ENCODE data around the gene SYT1.

DNA sequence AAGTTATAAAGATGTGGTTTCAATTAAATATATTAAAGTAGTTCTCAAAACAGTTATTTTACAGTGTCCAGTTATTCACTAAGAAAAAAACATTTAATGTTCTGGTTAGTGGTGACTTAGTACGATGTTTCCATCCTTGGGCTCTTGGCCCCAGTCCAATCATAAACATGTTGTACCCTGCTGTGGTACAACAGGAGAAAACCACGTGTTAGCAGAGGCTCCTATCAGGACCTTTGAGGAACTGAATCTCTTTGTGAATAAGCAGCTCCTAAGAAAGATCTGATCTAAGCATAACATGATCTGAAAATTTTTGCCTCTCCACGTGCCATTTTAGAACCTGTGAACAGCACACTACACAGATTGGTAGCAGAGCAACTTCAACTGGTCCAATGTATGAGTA is 234.0 kb downstream of the SYT1 start:
- TF ChIP-seq, protein P1, sequence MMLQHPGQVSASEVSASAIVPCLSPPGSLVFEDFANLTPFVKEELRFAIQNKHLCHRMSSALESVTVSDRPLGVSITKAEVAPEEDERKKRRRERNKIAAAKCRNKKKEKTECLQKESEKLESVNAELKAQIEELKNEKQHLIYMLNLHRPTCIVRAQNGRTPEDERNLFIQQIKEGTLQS (IDR thresholded peaks at IDR 0.05; ENCODE audit: insufficient read depth, low read depth, low read length): no peak
- TF ChIP-seq, protein P2, sequence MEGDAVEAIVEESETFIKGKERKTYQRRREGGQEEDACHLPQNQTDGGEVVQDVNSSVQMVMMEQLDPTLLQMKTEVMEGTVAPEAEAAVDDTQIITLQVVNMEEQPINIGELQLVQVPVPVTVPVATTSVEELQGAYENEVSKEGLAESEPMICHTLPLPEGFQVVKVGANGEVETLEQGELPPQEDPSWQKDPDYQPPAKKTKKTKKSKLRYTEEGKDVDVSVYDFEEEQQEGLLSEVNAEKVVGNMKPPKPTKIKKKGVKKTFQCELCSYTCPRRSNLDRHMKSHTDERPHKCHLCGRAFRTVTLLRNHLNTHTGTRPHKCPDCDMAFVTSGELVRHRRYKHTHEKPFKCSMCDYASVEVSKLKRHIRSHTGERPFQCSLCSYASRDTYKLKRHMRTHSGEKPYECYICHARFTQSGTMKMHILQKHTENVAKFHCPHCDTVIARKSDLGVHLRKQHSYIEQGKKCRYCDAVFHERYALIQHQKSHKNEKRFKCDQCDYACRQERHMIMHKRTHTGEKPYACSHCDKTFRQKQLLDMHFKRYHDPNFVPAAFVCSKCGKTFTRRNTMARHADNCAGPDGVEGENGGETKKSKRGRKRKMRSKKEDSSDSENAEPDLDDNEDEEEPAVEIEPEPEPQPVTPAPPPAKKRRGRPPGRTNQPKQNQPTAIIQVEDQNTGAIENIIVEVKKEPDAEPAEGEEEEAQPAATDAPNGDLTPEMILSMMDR (IDR thresholded peaks at IDR 0.05; ENCODE audit: control extremely low read depth in 1 of 3, insufficient read depth in 1 of 3, low read depth in 1 of 3, low read length in 3 of 3): no peak
- TF ChIP-seq CEBPB (IDR thresholded peaks at IDR 0.05; ENCODE audit: low read depth, low read length) (no peak), FOSL1 (IDR thresholded peaks at IDR 0.05; ENCODE audit: insufficient read depth, low read depth, low read length) (no peak), RXRA (IDR thresholded peaks at IDR 0.05; ENCODE audit: insufficient read depth, low read depth, low read length) (no peak), POLR2AphosphoS5 (IDR thresholded peaks at IDR 0.05; ENCODE audit: low read depth, low read length) (no peak), POLR2A (IDR thresholded peaks at IDR 0.05; ENCODE audit: control extremely low read depth in 1 of 2, low read depth in 2 of 2, low read length in 2 of 2) (no peak), YY1 (IDR thresholded peaks at IDR 0.05; ENCODE audit: low read depth, low read length) (no peak), TBP (IDR thresholded peaks at IDR 0.05; ENCODE audit: low read depth, low read length) (no peak), GABPA (IDR thresholded peaks at IDR 0.05; ENCODE audit: borderline replicate concordance, insufficient read depth, low read length) (no peak)
- TF ChIP-seq, protein P3, sequence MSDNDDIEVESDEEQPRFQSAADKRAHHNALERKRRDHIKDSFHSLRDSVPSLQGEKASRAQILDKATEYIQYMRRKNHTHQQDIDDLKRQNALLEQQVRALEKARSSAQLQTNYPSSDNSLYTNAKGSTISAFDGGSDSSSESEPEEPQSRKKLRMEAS (IDR thresholded peaks at IDR 0.05): no peak

All from H1 (cell line).